Esophagus muscularis mucosa (tissue), 4 donors: Measurements from ENCODE around the gene ZBTB12. TPM values are rescaled to one million over a fixed set of nuclear protein-coding genes. Genes with fewer than 3 reads are reported as not detected.

ENCODE experiments used
- DNase-seq: peaks from one replicate; pipeline ENCODE4 v3.0.0-alpha.2; 2017; ENCODE audit errors: extremely low spot score
- H3K27ac ChIP-seq, 4 donors: fragments of 200-600 bp; sonication (generic); replicated peaks in 1 of 4; 1 replicate in 3 of 4; 2 replicates in 1 of 4; pipeline ENCODE4 v1.5.1; 2016 to 2019; ENCODE audit warnings: mild to moderate bottlenecking in 1 of 4
- H3K27me3 ChIP-seq, 4 donors: fragments of 200-600 bp; sonication (generic); one replicate each; pipeline versions ENCODE4 v1.5.1 to v1.6.0; 2016 to 2019
- H3K36me3 ChIP-seq, 4 donors: fragments of 200-600 bp; sonication (generic); one replicate each; pipeline ENCODE4 v1.5.1; 2016 to 2019
- H3K4me1 ChIP-seq, 4 donors: fragments of 200-600 bp; sonication (generic); one replicate each; pipeline ENCODE4 v1.5.1; 2016 to 2019
- H3K4me3 ChIP-seq, 4 donors: fragments of 200-600 bp; sonication (generic); 1 replicate in 2 of 4; 2 replicates in 2 of 4; pipeline ENCODE4 v1.5.1; 2016 to 2019; ENCODE audit warnings: mild to moderate bottlenecking in 4 of 4, moderate library complexity in 1 of 4
- H3K9me3 ChIP-seq, 4 donors: fragments of 200-600 bp; sonication (generic); 1 replicate in 3 of 4; 2 replicates in 1 of 4; pipeline ENCODE4 v1.5.1; 2016 to 2019
- CTCF ChIP-seq, 3 experiments: fragments of 200-600 bp in 2 of 3; fragments of 450-650 bp in 1 of 3; sonication (generic) in 2 of 3; IDR thresholded peaks; one replicate each; pipeline ENCODE4 v1.5.1; 2017 to 2019; ENCODE audit warnings: antibody characterized with exemption in 3 of 3, mild to moderate bottlenecking in 2 of 3, moderate library complexity in 1 of 3
- EP300 ChIP-seq: sonication (generic); formaldehyde crosslinking; IDR thresholded peaks from one replicate; pipeline ENCODE4 v1.6.1; 2017; ENCODE audit warnings: antibody characterized with exemption
- POLR2A ChIP-seq: fragments of 450-650 bp; IDR thresholded peaks from one replicate; pipeline ENCODE4 v1.6.1; 2017; ENCODE audit warnings: antibody characterized with exemption, moderate library complexity, mild to moderate bottlenecking, low read depth
- POLR2AphosphoS5 ChIP-seq, 2 donors: sonication (generic); formaldehyde crosslinking; IDR thresholded peaks; one replicate each; pipeline ENCODE4 v1.6.1; 2017; ENCODE audit warnings: antibody characterized with exemption in 2 of 2
- WGBS: methylation state at CpG from one replicate; pipeline ENCODE4 v1.1.5; 2018; 5-methylcytosine and 5-hydroxymethylcytosine counted together
- intact Hi-C: fragments of 100-400 bp; cut with DNase I; formaldehyde crosslinking; loops from one replicate; pipeline ENCODE4 v1.15.1; 2023
- total RNA-seq, 4 donors: library from RNA; depleted of rRNA; stranded (reverse); fragments of >200 nt; gene quantifications; one replicate each; pipeline versions ENCODE4 v1.1.0 to v1.2.1, GENCODE V29; 2016

Gene ZBTB12
- total RNA-seq, 4 donors from 2014 or later = 0.66 to 2.5 (median 1.6) TPM

GRCh38 chr6:31947864-31948263, 46.0 kb upstream of the ZBTB12 start:
- H3K27me3 ChIP-seq = no peaks in the 10 kb centered on the region
- 94% methylated on average over 4 of the region's 4 CpGs for WGBS
- TF ChIP-seq EP300 = no peak
- peaks cover 0 to 34% (median 33%) of the 10 kb centered on the region in 4 donors for H3K4me1 ChIP-seq
- no peaks in the 10 kb centered on the region for H3K9me3 ChIP-seq
- intact Hi-C loops = no loop called here
- H3K4me3 ChIP-seq = no peak overlapping the region
- no peak for DNase-seq
- H3K27ac ChIP-seq = no peak overlapping the region
- H3K36me3 ChIP-seq = peaks cover 3 to 28% (median 19%) of the 10 kb centered on the region in 4 donors

- no peaks in the 10 kb centered on the region for H3K9me3 ChIP-seq
- peak overlapping the region in 1 of 4 donors; percentile 86 for H3K27ac ChIP-seq
- peaks cover 0 to 29% (median 27%) of the 10 kb centered on the region in 4 donors for H3K4me1 ChIP-seq
- no peak for DNase-seq
- TF ChIP-seq CTCF (IDR thresholded peaks at IDR 0.05) (no peak), POLR2A (no peak), POLR2AphosphoS5 (IDR thresholded peaks at IDR 0.05) (no peak), EP300 (no peak)
- WGBS = 84% methylated on average over 22 of the region's 24 CpGs
- no peak overlapping the region for H3K4me3 ChIP-seq
- peaks cover 3 to 21% (median 14%) of the 10 kb centered on the region in 4 donors for H3K36me3 ChIP-seq
- intact Hi-C loops = no loop called here
- H3K27me3 ChIP-seq = no peaks in the 10 kb centered on the region
Measured at GRCh38 chr6:31947070-31947675, 45.3 kb upstream of the ZBTB12 start.

- H3K27ac ChIP-seq = peak overlapping the region; percentile 74 to 86 (median 82)
- peaks cover 0 to 13% (median 6%) of the 10 kb centered on the region in 4 donors for H3K36me3 ChIP-seq
- intact Hi-C loops = no loop called here
- TF ChIP-seq EP300 (no peak), CTCF (IDR thresholded peaks at IDR 0.05) (no peak), POLR2A (no peak)
- WGBS = 88% methylated on average over 7 of the region's 11 CpGs
- H3K4me3 ChIP-seq = peak overlapping the region; percentile 23 to 40 (median 30)
- DNase-seq = no peak
- no peaks in the 10 kb centered on the region for H3K27me3 ChIP-seq
- H3K4me1 ChIP-seq = peaks cover 0 to 28% (median 27%) of the 10 kb centered on the region in 4 donors
- no peaks in the 10 kb centered on the region for H3K9me3 ChIP-seq
Measured at GRCh38 chr6:31946370-31946885, 44.5 kb upstream of the ZBTB12 start.

GRCh38 chr6:31945507-31946369, 43.9 kb upstream of the ZBTB12 start, which contains the start of gene CFB:
CFB (plus strand) TSS chr6:31946095; CDS start chr6:31946222, 127 bp downstream.
- Histone ChIP-seq H3K9me3 (no peaks in the 10 kb centered on the region), H3K27me3 (no peaks in the 10 kb centered on the region), H3K36me3 (peaks cover 0 to 6% (median under 1%) of the 10 kb centered on the region in 4 donors), H3K4me1 (peaks cover 0 to 31% (median 28%) of the 10 kb centered on the region in 4 donors), H3K27ac (peak within 1 kb of the TSS; percentile 74 to 86 (median 82)), H3K4me3 (peak within 1 kb of the TSS; percentile 23 to 40 (median 30))
- intact Hi-C loops = no loop called here
- peak; percentile 94 for DNase-seq
- 17% methylated on average over 10 of the region's 11 CpGs for WGBS
- TF ChIP-seq POLR2AphosphoS5 (IDR thresholded peaks at IDR 0.05) (peak; percentile 28 to 52), CTCF (IDR thresholded peaks at IDR 0.05) (no peak)

- no peaks in the 10 kb centered on the region for H3K9me3 ChIP-seq
- no peaks in the 10 kb centered on the region for H3K27me3 ChIP-seq
- H3K4me1 ChIP-seq = peaks cover 0 to 35% (median 31%) of the 10 kb centered on the region in 4 donors
- 65% methylated on average over 8 of the region's 9 CpGs for WGBS
- TF ChIP-seq EP300 (no peak), POLR2A (no peak), CTCF (IDR thresholded peaks at IDR 0.05) (no peak), POLR2AphosphoS5 (IDR thresholded peaks at IDR 0.05) (no peak)
- peak overlapping the region; percentile 23 to 40 (median 30) for H3K4me3 ChIP-seq
- DNase-seq = no peak
- intact Hi-C loops = no loop called here
- H3K36me3 ChIP-seq = peaks cover 0 to under 1% (median 0%) of the 10 kb centered on the region in 4 donors
- H3K27ac ChIP-seq = peak overlapping the region; percentile 74 to 86 (median 82)
Measured at GRCh38 chr6:31945154-31945506, 43.2 kb upstream of the ZBTB12 start.
